K562 (cell line): ENCODE results near the gene ARMC8. TPM values are rescaled to one million over a fixed set of nuclear protein-coding genes. Genes with fewer than 3 reads are reported as not detected.
A peak's percentile ranks its signal among the peaks of the same experiment; 100 is the strongest.

Source experiments
- CBX1 ChIP-seq: sonication (generic); IDR thresholded peaks from 2 replicates; pipeline ENCODE4 v1.6.1; 2016; ENCODE audit warnings: antibody characterized with exemption, low read depth, mild to moderate bottlenecking
- FOS ChIP-seq: IDR thresholded peaks from 3 replicates; pipeline ENCODE4 v1.6.1; 2011; ENCODE audit not compliant: insufficient read length; ENCODE audit errors: extremely low read depth
- FOXA1 ChIP-seq: fragments of 450-650 bp; IDR thresholded peaks from 2 replicates; pipeline ENCODE4 v1.6.1; 2016; ENCODE audit warnings: mild to moderate bottlenecking, borderline replicate concordance
- FOXP1 ChIP-seq: sonication (generic); formaldehyde crosslinking; IDR thresholded peaks from 2 replicates; pipeline ENCODE4 v1.8.0; 2022; ENCODE audit warnings: mild to moderate bottlenecking, missing genetic modification reagents
- ILK ChIP-seq: fragments of 450-650 bp; IDR thresholded peaks from 2 replicates; pipeline ENCODE4 v1.6.1; 2016; ENCODE audit warnings: missing genetic modification characterization, low read depth, mild to moderate bottlenecking, missing compliant biosample characterization, moderate library complexity, borderline replicate concordance
- JUND ChIP-seq, 2 experiments: IDR thresholded peaks; 2 replicates in 1 of 2; 3 replicates in 1 of 2; pipeline ENCODE4 v1.6.1; 2011; ENCODE audit warnings: borderline replicate concordance in 2 of 2, low read depth in 2 of 2, low read length in 2 of 2, improper control_type of control experiment in 1 of 2, missing biosample characterization in 1 of 2, missing genetic modification characterization in 1 of 2, missing genetic modification reagents in 1 of 2
- NELFE ChIP-seq: IDR thresholded peaks from 2 replicates; pipeline ENCODE4 v1.6.1; 2011; ENCODE audit warnings: mild to moderate bottlenecking; ENCODE audit not compliant: insufficient read depth, insufficient read length
- PPARD ChIP-seq: fragments of 250-450 bp; sonication (Bioruptor Pico); IDR thresholded peaks from 2 replicates; pipeline ENCODE4 v1.8.0; 2022; ENCODE audit warnings: inconsistent platforms, mild to moderate bottlenecking, moderate library complexity
- PTBP1 ChIP-seq: fragments of 200-400 bp; formaldehyde crosslinking; IDR thresholded peaks from 2 replicates; pipeline ENCODE4 v1.6.1; 2017; ENCODE audit warnings: low read depth, low read length
- PTRF ChIP-seq: fragments of 450-650 bp; IDR thresholded peaks from 2 replicates; pipeline ENCODE4 v1.6.1; 2016; ENCODE audit warnings: mild to moderate bottlenecking, missing genetic modification characterization, missing compliant biosample characterization
- RBM15 ChIP-seq: fragments of 200-400 bp; formaldehyde crosslinking; IDR thresholded peaks from 2 replicates; pipeline ENCODE4 v1.6.1; 2018; ENCODE audit warnings: mild to moderate bottlenecking, low read length, moderate library complexity; ENCODE audit not compliant: insufficient read depth
- THRAP3 ChIP-seq: fragments of 450-650 bp; IDR thresholded peaks from 2 replicates; pipeline ENCODE4 v1.6.1; 2016; ENCODE audit warnings: mild to moderate bottlenecking, inconsistent platforms, borderline replicate concordance
- U2AF1 ChIP-seq: fragments of 200-400 bp; formaldehyde crosslinking; optimal IDR thresholded peaks from 2 replicates; pipeline ENCODE3; 2017; ENCODE audit warnings: mild to moderate bottlenecking, low read depth, low read length, moderate library complexity
- YBX1 ChIP-seq: fragments of 450-650 bp; IDR thresholded peaks from 2 replicates; pipeline ENCODE4 v1.7.1; 2016; ENCODE audit warnings: mild to moderate bottlenecking
- ZC3H11A ChIP-seq: IDR thresholded peaks from 2 replicates; pipeline ENCODE4 v1.6.1; 2012; ENCODE audit warnings: low read depth, low read length, improper control_type of control experiment
- ZNF12 ChIP-seq: sonication (generic); formaldehyde crosslinking; IDR thresholded peaks from 2 replicates; pipeline ENCODE4 v1.4.0; 2020; ENCODE audit warnings: mild to moderate bottlenecking, missing genetic modification reagents
- ZNF253 ChIP-seq: fragments of 250-450 bp; sonication (Bioruptor Pico); conservative IDR thresholded peaks from 2 replicates; pipeline ENCODE4 v1.6.1; 2021; ENCODE audit warnings: mild to moderate bottlenecking
- ZNF75A ChIP-seq: fragments of 450-650 bp; formaldehyde crosslinking; IDR thresholded peaks from 2 replicates; pipeline ENCODE4 v1.4.0; 2020; ENCODE audit warnings: mild to moderate bottlenecking
- polyA plus RNA-seq, 8 experiments: library from polyadenylated mRNA; depleted of rRNA in 4 of 8; stranded (reverse) in 5 of 8; unstranded in 3 of 8; fragments of >200 nt; fragmentation: Nextera tagmentation in 2 of 8; fragmentation: Illumina TruSeq in 1 of 8; extraction: Ambion mirVana in 2 of 8; extraction: Trizol in 1 of 8; gene quantifications; 2 replicates each; pipeline versions ENCODE4 v1.2.1 to v1.2.3, GENCODE V29; 2011 to 2014; ENCODE audit warnings: inconsistent platforms in 1 of 8, missing spikeins in 1 of 8
- total RNA-seq, 7 experiments: library from RNA; depleted of rRNA in 6 of 7; stranded (reverse); fragments of >200 nt in 6 of 7; fragmentation: Illumina TruSeq in 2 of 7; extraction: Trizol in 2 of 7; gene quantifications; 2 replicates each; pipeline versions ENCODE4 v1.2.1 to v1.2.3, GENCODE V29; 2011 to 2021; ENCODE audit warnings: low replicate concordance in 1 of 7
- TF ChIP-seq, protein P1 (sequence below): sonication (generic); formaldehyde crosslinking; IDR thresholded peaks from 2 replicates; pipeline ENCODE4 v1.8.0; 2022; ENCODE audit warnings: mild to moderate bottlenecking, low read depth, missing genetic modification reagents
- TF ChIP-seq, protein P2 (sequence below), 2 experiments: IDR thresholded peaks in 1 of 2; conservative IDR thresholded peaks in 1 of 2; 2 replicates each; pipeline ENCODE4 v1.6.1; 2016; ENCODE audit warnings: low read depth in 2 of 2, mild to moderate bottlenecking in 1 of 2, missing compliant biosample characterization in 1 of 2, missing genetic modification characterization in 1 of 2, moderate library complexity in 1 of 2
- TF ChIP-seq, protein P3 (sequence below), 2 experiments: fragments of 450-650 bp in 1 of 2; sonication (generic) in 1 of 2; formaldehyde crosslinking; conservative IDR thresholded peaks; 2 replicates each; pipeline versions ENCODE4 v1.4.0 to v1.8.1; 2020 to 2022; ENCODE audit warnings: mild to moderate bottlenecking in 1 of 2, missing genetic modification reagents in 1 of 2

The ARMC8 gene
- total and polyA plus RNA-seq, 9 of the 15 experiments (the other 6 are each of a cell fraction or from before 2014, with no cell fraction given): 22.4 to 76.1 (median 37.3) TPM

DNA sequence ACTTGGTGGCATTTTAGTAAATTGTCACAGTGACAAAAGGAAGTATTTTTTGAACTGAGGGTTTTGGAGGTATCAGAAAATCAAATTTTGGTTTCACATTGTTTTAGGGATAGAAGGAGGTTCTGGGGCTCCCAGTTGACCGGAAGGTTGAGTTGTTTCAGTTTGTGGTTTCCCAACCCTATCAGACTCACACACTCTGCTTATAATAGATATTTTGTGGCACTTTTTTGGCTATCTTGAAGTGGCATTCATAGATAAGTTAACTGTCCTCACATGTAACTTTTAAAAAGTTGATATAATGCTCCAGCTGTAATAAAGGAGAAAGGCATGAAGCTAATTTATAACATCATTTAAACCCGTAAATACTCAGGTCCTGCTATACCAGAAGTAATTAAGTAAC, 12.8 kb downstream of the ARMC8 start (continued):
- TF ChIP-seq ILK (tag) (no peak), JUND (IDR thresholded peaks at IDR 0.05; ENCODE audit: borderline replicate concordance, low read depth, low read length) (0 out of 2 replicates have a peak, but pooled peaks have one; percentile 28), JUND (tag; IDR thresholded peaks at IDR 0.05; ENCODE audit: borderline replicate concordance, low read depth, low read length) (no peak), PTBP1 (no peak), FOXP1 (CRISPR knock-in tag) (no peak), U2AF1 (no peak), PPARD (CRISPR knock-in tag) (no peak), ZNF253 (no peak), FOXA1 (no peak), ZC3H11A (no peak), RBM15 (no peak), NELFE (no peak), PTRF (tag) (no peak), ZNF75A (CRISPR knock-in tag) (no peak), FOS (no peak), CBX1 (no peak), YBX1 (no peak), THRAP3 (no peak), ZNF12 (no peak)
- TF ChIP-seq, protein P1, sequence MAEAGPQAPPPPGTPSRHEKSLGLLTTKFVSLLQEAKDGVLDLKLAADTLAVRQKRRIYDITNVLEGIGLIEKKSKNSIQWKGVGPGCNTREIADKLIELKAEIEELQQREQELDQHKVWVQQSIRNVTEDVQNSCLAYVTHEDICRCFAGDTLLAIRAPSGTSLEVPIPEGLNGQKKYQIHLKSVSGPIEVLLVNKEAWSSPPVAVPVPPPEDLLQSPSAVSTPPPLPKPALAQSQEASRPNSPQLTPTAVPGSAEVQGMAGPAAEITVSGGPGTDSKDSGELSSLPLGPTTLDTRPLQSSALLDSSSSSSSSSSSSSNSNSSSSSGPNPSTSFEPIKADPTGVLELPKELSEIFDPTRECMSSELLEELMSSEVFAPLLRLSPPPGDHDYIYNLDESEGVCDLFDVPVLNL (CRISPR knock-in tag): no peak
- TF ChIP-seq, protein P2, sequence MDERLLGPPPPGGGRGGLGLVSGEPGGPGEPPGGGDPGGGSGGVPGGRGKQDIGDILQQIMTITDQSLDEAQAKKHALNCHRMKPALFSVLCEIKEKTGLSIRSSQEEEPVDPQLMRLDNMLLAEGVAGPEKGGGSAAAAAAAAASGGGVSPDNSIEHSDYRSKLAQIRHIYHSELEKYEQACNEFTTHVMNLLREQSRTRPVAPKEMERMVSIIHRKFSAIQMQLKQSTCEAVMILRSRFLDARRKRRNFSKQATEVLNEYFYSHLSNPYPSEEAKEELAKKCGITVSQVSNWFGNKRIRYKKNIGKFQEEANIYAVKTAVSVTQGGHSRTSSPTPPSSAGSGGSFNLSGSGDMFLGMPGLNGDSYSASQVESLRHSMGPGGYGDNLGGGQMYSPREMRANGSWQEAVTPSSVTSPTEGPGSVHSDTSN (CRISPR knock-in tag; IDR thresholded peaks at IDR 0.05; ENCODE audit: low read depth): no peak
- TF ChIP-seq, protein P2 (tag; conservative IDR thresholded peaks at IDR 0.05; ENCODE audit: low read depth): no peak
- TF ChIP-seq, protein P3, sequence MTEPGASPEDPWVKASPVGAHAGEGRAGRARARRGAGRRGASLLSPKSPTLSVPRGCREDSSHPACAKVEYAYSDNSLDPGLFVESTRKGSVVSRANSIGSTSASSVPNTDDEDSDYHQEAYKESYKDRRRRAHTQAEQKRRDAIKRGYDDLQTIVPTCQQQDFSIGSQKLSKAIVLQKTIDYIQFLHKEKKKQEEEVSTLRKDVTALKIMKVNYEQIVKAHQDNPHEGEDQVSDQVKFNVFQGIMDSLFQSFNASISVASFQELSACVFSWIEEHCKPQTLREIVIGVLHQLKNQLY (CRISPR knock-in tag; conservative IDR thresholded peaks at IDR 0.05): no peak
